MM.1S (cell line): ENCODE measurements around the gene PRKG1.

Experiments
- DNase-seq: peaks from one replicate; pipeline ENCODE4 v3.0.0-alpha.2; 2015
- H2AFZ ChIP-seq: fragments of 300-600 bp; sonication (generic); 2 replicates; pipeline ENCODE4 v1.6.0; 2016; ENCODE audit warnings: antibody characterized with exemption, low read length
- H3F3A ChIP-seq: fragments of 300-600 bp; sonication (generic); 2 replicates; pipeline ENCODE4 v1.6.1; 2016; ENCODE audit warnings: mild to moderate bottlenecking, antibody characterized with exemption, low read length, moderate library complexity, mixed read lengths; ENCODE audit not compliant: insufficient read depth
- H3K27ac ChIP-seq: fragments of 300-600 bp; sonication (generic); 2 replicates; pipeline ENCODE4 v1.5.1; 2016; ENCODE audit warnings: mild to moderate bottlenecking, low read length
- H3K27me3 ChIP-seq: fragments of 300-600 bp; sonication (generic); replicated peaks from 2 replicates; pipeline ENCODE4 v1.6.0; 2016; ENCODE audit warnings: low read length; ENCODE audit not compliant: insufficient read depth
- H3K36me3 ChIP-seq: fragments of 300-600 bp; sonication (generic); replicated peaks from 2 replicates; pipeline ENCODE4 v1.6.1; 2016; ENCODE audit warnings: mild to moderate bottlenecking, low read length, mixed read lengths; ENCODE audit not compliant: insufficient read depth
- H3K4me1 ChIP-seq: fragments of 300-600 bp; sonication (generic); 2 replicates; pipeline ENCODE4 v1.6.1; 2016; ENCODE audit warnings: low read length, mixed read lengths
- H3K4me2 ChIP-seq: fragments of 300-600 bp; sonication (generic); 2 replicates; pipeline ENCODE4 v1.6.0; 2016; ENCODE audit warnings: low read depth, low read length
- H3K4me3 ChIP-seq: fragments of 300-600 bp; sonication (generic); 2 replicates; pipeline ENCODE4 v1.5.1; 2016; ENCODE audit warnings: low read length, mixed read lengths
- H3K79me2 ChIP-seq: fragments of 300-600 bp; sonication (generic); 2 replicates; pipeline ENCODE4 v1.6.1; 2016; ENCODE audit warnings: mixed run types, low read length, mixed read lengths
- H3K9ac ChIP-seq: fragments of 300-600 bp; sonication (generic); 2 replicates; pipeline ENCODE4 v1.6.1; 2016; ENCODE audit warnings: low read length, mixed read lengths
- H3K9me2 ChIP-seq: fragments of 300-600 bp; sonication (generic); replicated peaks from 2 replicates; pipeline ENCODE4 v1.6.1; 2016; ENCODE audit warnings: mild to moderate bottlenecking, low read length, mixed read lengths; ENCODE audit not compliant: insufficient read depth
- H3K9me3 ChIP-seq: fragments of 300-600 bp; sonication (generic); replicated peaks from 2 replicates; pipeline ENCODE4 v1.6.1; 2016; ENCODE audit warnings: mild to moderate bottlenecking, low read length, mixed read lengths; ENCODE audit not compliant: insufficient read depth
- H4K20me1 ChIP-seq: fragments of 300-600 bp; sonication (generic); 2 replicates; pipeline ENCODE4 v1.6.1; 2016; ENCODE audit warnings: mild to moderate bottlenecking, low read length, moderate library complexity, mixed read lengths; ENCODE audit not compliant: insufficient read depth
- CTCF ChIP-seq: fragments of 300-600 bp; sonication (generic); IDR thresholded peaks from 2 replicates; pipeline ENCODE4 v1.5.1; 2016; ENCODE audit warnings: antibody characterized with exemption, low read length, mixed read lengths
- EZH2 ChIP-seq: fragments of 300-600 bp; sonication (generic); optimal IDR thresholded peaks from 2 replicates; pipeline ENCODE3; 2017; ENCODE audit warnings: low read depth, mild to moderate bottlenecking, antibody characterized with exemption, low read length, mixed read lengths
- EZH2phosphoT487 ChIP-seq: fragments of 300-600 bp; sonication (generic); IDR thresholded peaks from 2 replicates; pipeline ENCODE4 v1.6.1; 2018; ENCODE audit warnings: antibody characterized with exemption, low read length

The PRKG1 gene

GRCh38 chr10:51045871-51046270, 28.4 kb upstream of the PRKG1 start:
- no peaks in the 10 kb centered on the region for H3K36me3 ChIP-seq
- H3F3A ChIP-seq, result no peaks in the 10 kb centered on the region
- TF ChIP-seq EZH2phosphoT487, result no peak
- TF ChIP-seq EZH2, result no peak
- TF ChIP-seq CTCF, result no peak
- H4K20me1 ChIP-seq, result no peaks in the 10 kb centered on the region
- no peaks in the 10 kb centered on the region for H3K79me2 ChIP-seq
- no peak overlapping the region for H3K9ac ChIP-seq
- no peak for DNase-seq
- no peaks in the 10 kb centered on the region for H3K9me2 ChIP-seq
- no peak overlapping the region for H2AFZ ChIP-seq
- H3K4me3 ChIP-seq, result no peak overlapping the region
- no peak overlapping the region for H3K27ac ChIP-seq
- H3K27me3 ChIP-seq, result no peaks in the 10 kb centered on the region
- no peaks in the 10 kb centered on the region for H3K9me3 ChIP-seq
- H3K4me2 ChIP-seq, result no peak overlapping the region
- no peaks in the 10 kb centered on the region for H3K4me1 ChIP-seq

- no peaks in the 10 kb centered on the region for H3K4me1 ChIP-seq
- H3K4me2 ChIP-seq, result no peak overlapping the region
- TF ChIP-seq EZH2phosphoT487, result no peak
- no peak for TF ChIP-seq EZH2
- no peak for TF ChIP-seq CTCF
- H3K4me3 ChIP-seq, result no peak overlapping the region
- no peaks in the 10 kb centered on the region for H3F3A ChIP-seq
- no peak overlapping the region for H3K27ac ChIP-seq
- no peaks in the 10 kb centered on the region for H3K79me2 ChIP-seq
- H4K20me1 ChIP-seq, result no peaks in the 10 kb centered on the region
- H2AFZ ChIP-seq, result no peak overlapping the region
- no peak overlapping the region for H3K9ac ChIP-seq
- no peaks in the 10 kb centered on the region for H3K9me3 ChIP-seq
- H3K36me3 ChIP-seq, result no peaks in the 10 kb centered on the region
- H3K9me2 ChIP-seq, result no peaks in the 10 kb centered on the region
- DNase-seq, result no peak
- no peaks in the 10 kb centered on the region for H3K27me3 ChIP-seq
These were observed 27.6 kb upstream of the PRKG1 start for GRCh38 chr10:51046654-51047053.

GRCh38 chr10:51047857-51048256, 26.4 kb upstream of the PRKG1 start:
- Histone ChIP-seq H3K27ac (no peak overlapping the region), H3K9me2 (no peaks in the 10 kb centered on the region), H3K9me3 (no peaks in the 10 kb centered on the region), H4K20me1 (no peaks in the 10 kb centered on the region), H3K36me3 (no peaks in the 10 kb centered on the region), H3K4me2 (no peak overlapping the region), H2AFZ (no peak overlapping the region), H3K79me2 (no peaks in the 10 kb centered on the region), H3K27me3 (no peaks in the 10 kb centered on the region), H3K4me3 (no peak overlapping the region), H3K4me1 (no peaks in the 10 kb centered on the region), H3F3A (no peaks in the 10 kb centered on the region), H3K9ac (no peak overlapping the region)
- TF ChIP-seq CTCF (no peak), EZH2phosphoT487 (no peak), EZH2 (no peak)
- DNase-seq, result no peak
